BJ (cell line): ENCODE measurements around the gene CACNA2D3. TPM values are rescaled to one million over a fixed set of nuclear protein-coding genes. Genes with fewer than 3 reads are reported as not detected.

Experiments used
- CTCF ChIA-PET: fragments of 350-600 bp; formaldehyde crosslinking; extraction: SDS; loops from one replicate; lab custom pipeline; 2021; ENCODE audit warnings: antibody characterized with exemption, inconsistent platforms; lab: Yijun Ruan, JAX
- POLR2A ChIA-PET: fragments of 300-600 bp; sonication (Branson Sonifier 250); formaldehyde crosslinking; extraction: SDS; loops from one replicate; lab custom pipeline; 2021; ENCODE audit warnings: antibody characterized with exemption; lab: Charles Lee
- DNase-seq: peaks from one replicate; pipeline ENCODE4 v3.0.0-alpha.2; 2011; ENCODE audit warnings: low read depth
- H3K27me3 ChIP-seq: 2 replicates; pipeline ENCODE4 v1.6.0; 2011; ENCODE audit warnings: low read length; ENCODE audit not compliant: control insufficient read depth, insufficient read depth
- H3K36me3 ChIP-seq: 2 replicates; pipeline ENCODE4 v1.5.1; 2011; ENCODE audit warnings: low read length; ENCODE audit not compliant: control insufficient read depth, insufficient read depth
- H3K4me3 ChIP-seq: 2 replicates; pipeline ENCODE4 v1.5.1; 2011; ENCODE audit warnings: low read depth, mild to moderate bottlenecking, control low read depth, low read length
- polyA plus RNA-seq: library from polyadenylated mRNA; depleted of rRNA; stranded (reverse); fragments of >200 nt; gene quantifications from 2 replicates; pipeline ENCODE4 v1.2.3, GENCODE V29; 2011
- TF ChIP-seq, protein P1 (sequence below): IDR thresholded peaks from 2 replicates; pipeline ENCODE4 v1.5.1; 2011; ENCODE audit warnings: low read depth, mild to moderate bottlenecking, control low read depth, inconsistent platforms, low read length, moderate library complexity; ENCODE audit not compliant: insufficient read depth

The CACNA2D3 gene
- polyA plus RNA-seq, 1 experiment, result 0.56 TPM

DNA sequence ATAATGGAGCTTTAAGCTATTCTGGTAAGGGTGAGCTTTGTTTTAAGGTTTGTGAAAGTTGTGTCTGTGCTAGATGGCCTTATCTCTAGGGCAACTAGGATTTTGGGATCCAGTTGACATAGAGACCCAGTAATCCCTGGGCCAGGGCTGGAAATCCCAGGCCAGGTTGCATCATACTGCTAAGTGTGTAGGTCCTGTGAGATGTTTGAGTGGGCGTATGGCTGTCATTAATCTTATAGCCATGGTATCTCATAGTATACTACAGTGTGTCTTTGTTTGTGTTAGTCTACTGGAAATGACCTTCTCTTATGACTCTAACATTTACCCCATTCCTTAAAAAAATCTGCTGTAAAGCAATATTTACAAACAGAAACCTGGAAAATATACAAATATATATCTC lies 151.4 kb downstream of the CACNA2D3 start:
- CTCF ChIA-PET, result no interaction called here
- TF ChIP-seq, protein P1, sequence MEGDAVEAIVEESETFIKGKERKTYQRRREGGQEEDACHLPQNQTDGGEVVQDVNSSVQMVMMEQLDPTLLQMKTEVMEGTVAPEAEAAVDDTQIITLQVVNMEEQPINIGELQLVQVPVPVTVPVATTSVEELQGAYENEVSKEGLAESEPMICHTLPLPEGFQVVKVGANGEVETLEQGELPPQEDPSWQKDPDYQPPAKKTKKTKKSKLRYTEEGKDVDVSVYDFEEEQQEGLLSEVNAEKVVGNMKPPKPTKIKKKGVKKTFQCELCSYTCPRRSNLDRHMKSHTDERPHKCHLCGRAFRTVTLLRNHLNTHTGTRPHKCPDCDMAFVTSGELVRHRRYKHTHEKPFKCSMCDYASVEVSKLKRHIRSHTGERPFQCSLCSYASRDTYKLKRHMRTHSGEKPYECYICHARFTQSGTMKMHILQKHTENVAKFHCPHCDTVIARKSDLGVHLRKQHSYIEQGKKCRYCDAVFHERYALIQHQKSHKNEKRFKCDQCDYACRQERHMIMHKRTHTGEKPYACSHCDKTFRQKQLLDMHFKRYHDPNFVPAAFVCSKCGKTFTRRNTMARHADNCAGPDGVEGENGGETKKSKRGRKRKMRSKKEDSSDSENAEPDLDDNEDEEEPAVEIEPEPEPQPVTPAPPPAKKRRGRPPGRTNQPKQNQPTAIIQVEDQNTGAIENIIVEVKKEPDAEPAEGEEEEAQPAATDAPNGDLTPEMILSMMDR, result no peak
- POLR2A ChIA-PET, result no interaction called here
- no peak for DNase-seq
- Histone ChIP-seq H3K36me3 (no peaks in the 10 kb centered on the region), H3K27me3 (no peaks in the 10 kb centered on the region), H3K4me3 (no peak overlapping the region)

DNA sequence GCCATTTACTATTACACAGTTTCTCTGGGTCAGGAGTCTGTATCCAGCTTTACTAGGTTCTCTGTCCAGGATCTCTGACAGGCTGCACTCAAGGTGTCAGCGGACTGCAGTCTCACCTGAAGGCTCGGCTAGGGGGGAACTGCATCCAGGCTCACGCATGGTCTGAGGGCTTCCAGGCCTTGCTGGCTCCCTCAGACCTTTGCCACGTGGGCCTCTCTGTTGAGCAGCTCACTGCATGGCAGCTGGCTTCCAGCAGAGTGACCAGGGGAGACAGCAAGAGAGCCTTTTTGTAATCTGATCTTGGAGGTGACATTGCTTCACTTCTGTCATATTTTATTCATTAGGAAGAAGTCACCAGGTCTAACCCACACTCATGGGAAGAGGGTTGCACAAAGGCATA lies 152.3 kb downstream of the CACNA2D3 start:
- CTCF ChIA-PET, result no interaction called here

DNA sequence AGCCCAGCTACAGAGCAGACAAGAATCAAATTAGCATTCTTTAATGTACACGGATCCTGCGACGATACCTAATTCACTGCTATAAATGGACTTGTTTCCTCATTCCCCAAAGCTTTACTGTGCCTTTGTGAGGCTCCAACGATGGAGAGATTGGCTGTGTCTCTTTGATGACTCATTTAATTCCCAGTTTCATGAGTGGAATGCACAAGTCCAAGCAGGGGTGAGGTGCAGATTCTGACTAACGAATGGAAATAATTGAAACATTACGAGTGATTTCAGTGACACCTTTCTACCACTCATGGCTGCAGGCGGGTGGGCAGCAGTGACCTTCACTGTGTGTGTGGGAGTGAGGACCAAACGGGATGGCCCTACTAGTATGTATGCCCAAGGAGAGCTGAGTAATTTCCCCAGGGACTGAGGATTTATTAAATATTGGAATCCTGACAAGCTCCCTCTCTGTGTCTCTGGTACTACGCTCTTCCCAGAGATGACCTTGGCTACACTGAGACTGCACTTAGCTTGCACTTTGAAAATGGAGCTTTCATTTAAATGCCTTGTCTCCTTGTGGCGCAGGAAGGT lies 156.7 kb downstream of the CACNA2D3 start:
- no peak for DNase-seq
- Histone ChIP-seq H3K27me3 (no peaks in the 10 kb centered on the region), H3K4me3 (no peak overlapping the region), H3K36me3 (no peaks in the 10 kb centered on the region)
- ChIA-PET CTCF (no interaction called here), POLR2A (no interaction called here)
- TF ChIP-seq, protein P1, result no peak

More for the DNA sequence above, 152.3 kb downstream of the CACNA2D3 start:
- TF ChIP-seq, protein P1, result no peak
- POLR2A ChIA-PET, result no interaction called here
- Histone ChIP-seq H3K27me3 (no peaks in the 10 kb centered on the region), H3K36me3 (no peaks in the 10 kb centered on the region), H3K4me3 (no peak overlapping the region)
- DNase-seq, result no peak

DNA sequence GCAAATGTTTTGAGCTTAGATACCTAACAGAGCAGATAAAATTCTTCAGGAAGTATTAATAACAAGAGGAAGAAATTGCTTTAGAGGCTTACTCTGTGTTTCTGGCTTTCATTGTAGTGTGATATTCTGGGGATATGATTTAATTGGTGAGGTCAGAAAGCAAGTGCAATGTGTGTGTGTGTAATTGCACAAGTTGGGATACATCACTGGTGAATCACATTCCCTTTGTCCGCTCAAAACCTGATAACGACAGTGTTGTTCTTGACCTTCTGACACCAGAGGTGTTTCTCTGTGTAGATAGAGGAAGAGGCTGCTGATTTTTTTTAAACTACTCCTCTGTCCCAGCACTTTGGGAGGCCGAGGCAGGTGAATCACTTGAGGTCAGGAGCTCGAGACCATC lies 161.1 kb downstream of the CACNA2D3 start:
- Histone ChIP-seq H3K4me3 (no peak overlapping the region), H3K36me3 (no peaks in the 10 kb centered on the region), H3K27me3 (no peaks in the 10 kb centered on the region)
- TF ChIP-seq, protein P1, result no peak
- ChIA-PET CTCF (no interaction called here), POLR2A (no interaction called here)
- DNase-seq, result no peak

DNA sequence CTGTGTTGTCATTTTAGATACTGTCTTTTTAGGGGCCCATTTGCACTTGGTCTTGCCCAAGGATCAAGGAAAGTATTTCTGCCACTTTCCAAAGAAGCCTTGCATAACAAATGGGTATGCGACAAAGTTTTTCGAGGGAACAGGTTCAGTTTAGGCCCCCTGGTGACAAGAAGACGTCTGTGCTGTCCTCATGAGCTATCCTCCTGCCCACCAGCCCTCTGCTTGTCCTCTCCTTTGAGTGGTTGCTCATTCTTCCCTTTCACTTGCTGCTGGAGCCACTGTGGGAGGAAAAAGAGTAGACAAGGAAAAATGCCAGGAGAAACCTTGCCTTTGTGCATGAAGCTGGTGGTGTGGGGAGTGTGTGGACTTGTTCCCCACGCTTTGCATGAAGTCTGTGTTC lies 171.9 kb downstream of the CACNA2D3 start:
- no peak for DNase-seq
- Histone ChIP-seq H3K4me3 (no peak overlapping the region), H3K27me3 (no peaks in the 10 kb centered on the region), H3K36me3 (no peaks in the 10 kb centered on the region)
- TF ChIP-seq, protein P1, result no peak
- CTCF ChIA-PET, result interaction anchor here (1.2 kb wide), 1 partner anchor 51 kb away, joined by 3 read pairs; no protein-coding TSS in a partner anchor
- POLR2A ChIA-PET, result no interaction called here
